GM21367 (cell line): ENCODE results near the gene AFDN.

Experiments used
- ATAC-seq: cut with Tn5 transposase; IDR thresholded peaks from one replicate; pipeline ENCODE4 v1.9.1; 2021; ENCODE audit not compliant: unreplicated experiment

Gene AFDN, protein sequence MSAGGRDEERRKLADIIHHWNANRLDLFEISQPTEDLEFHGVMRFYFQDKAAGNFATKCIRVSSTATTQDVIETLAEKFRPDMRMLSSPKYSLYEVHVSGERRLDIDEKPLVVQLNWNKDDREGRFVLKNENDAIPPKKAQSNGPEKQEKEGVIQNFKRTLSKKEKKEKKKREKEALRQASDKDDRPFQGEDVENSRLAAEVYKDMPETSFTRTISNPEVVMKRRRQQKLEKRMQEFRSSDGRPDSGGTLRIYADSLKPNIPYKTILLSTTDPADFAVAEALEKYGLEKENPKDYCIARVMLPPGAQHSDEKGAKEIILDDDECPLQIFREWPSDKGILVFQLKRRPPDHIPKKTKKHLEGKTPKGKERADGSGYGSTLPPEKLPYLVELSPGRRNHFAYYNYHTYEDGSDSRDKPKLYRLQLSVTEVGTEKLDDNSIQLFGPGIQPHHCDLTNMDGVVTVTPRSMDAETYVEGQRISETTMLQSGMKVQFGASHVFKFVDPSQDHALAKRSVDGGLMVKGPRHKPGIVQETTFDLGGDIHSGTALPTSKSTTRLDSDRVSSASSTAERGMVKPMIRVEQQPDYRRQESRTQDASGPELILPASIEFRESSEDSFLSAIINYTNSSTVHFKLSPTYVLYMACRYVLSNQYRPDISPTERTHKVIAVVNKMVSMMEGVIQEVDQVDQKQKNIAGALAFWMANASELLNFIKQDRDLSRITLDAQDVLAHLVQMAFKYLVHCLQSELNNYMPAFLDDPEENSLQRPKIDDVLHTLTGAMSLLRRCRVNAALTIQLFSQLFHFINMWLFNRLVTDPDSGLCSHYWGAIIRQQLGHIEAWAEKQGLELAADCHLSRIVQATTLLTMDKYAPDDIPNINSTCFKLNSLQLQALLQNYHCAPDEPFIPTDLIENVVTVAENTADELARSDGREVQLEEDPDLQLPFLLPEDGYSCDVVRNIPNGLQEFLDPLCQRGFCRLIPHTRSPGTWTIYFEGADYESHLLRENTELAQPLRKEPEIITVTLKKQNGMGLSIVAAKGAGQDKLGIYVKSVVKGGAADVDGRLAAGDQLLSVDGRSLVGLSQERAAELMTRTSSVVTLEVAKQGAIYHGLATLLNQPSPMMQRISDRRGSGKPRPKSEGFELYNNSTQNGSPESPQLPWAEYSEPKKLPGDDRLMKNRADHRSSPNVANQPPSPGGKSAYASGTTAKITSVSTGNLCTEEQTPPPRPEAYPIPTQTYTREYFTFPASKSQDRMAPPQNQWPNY (N-terminal part only)

DNA sequence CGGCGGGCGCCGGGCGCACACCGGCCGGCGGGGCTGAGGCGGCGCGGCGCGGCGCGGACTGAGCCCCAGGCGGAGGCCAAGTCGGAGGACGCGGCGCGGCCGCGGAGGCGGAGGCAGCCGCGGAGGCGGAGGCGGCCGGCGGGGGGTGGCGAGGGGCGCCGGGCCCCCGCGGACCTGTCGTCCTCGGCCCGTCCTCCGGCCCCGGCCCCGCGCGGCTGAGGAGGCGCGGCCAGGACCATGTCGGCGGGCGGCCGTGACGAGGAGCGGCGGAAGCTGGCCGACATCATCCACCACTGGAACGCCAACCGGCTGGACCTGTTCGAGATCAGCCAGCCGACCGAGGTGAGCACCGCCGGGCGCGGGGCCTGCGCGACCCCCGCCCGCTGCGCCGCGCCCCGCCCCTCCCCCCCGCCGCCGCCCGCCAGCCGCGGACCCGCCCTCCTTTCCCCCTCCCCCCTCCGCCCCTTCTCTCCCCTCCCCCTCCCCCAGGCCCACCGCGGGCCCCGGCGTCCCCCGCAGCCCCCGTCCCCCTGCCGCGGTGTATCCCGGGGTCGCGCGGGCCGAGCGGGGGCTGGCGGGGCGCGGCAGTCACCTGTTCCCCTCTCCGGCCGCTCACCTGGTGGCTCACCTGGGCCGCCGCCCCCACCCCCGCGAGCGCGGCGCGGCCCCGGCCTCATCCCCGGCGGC lies at the start of gene AFDN:
Gene AFDN (plus strand): TSS at position 16 of the 687 bp plus-strand sequence. CDS start 222 bp downstream, at position 238.
- ATAC-seq: peak; percentile 42

GRCh38 chr6:167778497-167779128 lies 48.1 kb upstream of the AFDN start:
- ATAC-seq: no peak

- ATAC-seq: no peak
Measured at GRCh38 chr6:167779129-167779992, 47.4 kb upstream of the AFDN start.

GRCh38 chr6:167779993-167780655 lies 46.6 kb upstream of the AFDN start:
- no peak for ATAC-seq

- ATAC-seq: no peak
Measured at GRCh38 chr6:167781066-167781767, 45.5 kb upstream of the AFDN start.

DNA sequence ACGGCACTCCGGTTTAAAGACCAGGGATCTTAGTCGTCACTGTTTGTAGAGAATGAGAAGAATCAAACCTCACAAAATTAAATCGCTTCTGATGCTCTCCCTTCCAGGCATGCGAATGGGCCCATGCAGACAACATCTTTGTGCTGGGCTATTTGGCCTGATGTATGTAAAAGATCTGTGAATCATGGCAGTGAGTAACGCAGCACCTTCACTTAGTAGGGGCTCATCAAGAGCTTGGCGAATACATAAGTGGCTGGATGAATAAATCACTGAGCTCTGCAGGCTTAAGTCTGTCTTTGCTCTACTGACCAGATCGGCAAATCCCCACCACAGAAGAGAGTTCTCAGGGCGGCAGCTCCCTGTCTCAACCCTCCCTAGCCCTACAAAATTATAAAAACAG lies 44.8 kb upstream of the AFDN start:
- no peak for ATAC-seq

- ATAC-seq: no peak
Measured at GRCh38 chr6:167782698-167783517, 43.8 kb upstream of the AFDN start.

- ATAC-seq: no peak
Measured at GRCh38 chr6:167786853-167787675, 39.6 kb upstream of the AFDN start.

DNA sequence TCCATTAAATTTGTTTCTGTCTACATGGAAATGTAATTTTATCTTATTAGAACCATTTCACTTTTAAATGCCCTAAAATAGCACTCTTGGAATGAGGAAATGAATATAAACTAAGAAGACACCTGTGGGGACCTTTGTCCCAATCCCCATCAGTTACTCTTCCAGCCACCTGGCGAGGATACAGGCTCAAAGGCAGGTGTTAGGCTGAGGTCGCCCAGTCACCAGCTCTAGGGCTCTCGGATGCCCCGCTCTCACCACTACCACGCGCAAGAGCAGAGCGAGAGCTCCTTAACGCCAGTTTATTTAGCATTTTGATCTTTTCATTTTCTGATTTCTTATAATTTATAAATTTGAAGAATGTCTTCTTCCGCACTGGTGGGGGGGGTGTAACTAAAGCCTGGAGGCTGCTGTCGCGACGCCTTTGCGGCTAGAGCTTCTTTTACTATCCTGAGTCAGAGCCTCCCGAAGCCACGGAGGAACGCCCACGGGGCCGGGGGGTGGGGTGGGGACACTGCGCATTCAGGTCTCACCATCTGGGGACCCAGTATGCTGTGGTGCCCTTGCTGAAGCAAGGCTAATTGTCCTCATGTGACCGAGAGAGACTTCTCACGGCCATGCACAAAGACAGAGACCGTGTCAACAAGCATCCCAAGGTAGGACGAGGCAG lies 38.7 kb upstream of the AFDN start:
- no peak for ATAC-seq

GRCh38 chr6:167788563-167788903 lies 38.2 kb upstream of the AFDN start:
- ATAC-seq: no peak

DNA sequence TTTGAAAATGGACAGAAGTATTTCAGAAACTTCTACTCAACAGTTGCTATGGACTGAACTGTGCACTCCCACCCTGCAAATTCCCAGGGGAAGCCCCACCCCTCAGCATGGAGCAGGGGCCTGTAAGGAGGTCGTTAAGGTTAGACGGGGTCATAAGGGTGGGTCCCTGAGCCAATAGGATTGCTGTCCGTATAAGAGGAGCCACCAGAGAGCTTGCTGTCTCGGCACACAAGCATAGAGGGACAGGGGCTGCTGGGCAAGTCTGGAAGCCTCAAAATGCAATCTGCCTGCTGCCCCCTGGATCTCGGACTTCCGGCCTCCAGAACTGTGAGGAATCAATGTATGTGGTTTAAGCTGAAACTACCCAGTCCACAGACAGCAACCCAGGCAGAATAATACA lies 37.4 kb upstream of the AFDN start:
- ATAC-seq: no peak

DNA sequence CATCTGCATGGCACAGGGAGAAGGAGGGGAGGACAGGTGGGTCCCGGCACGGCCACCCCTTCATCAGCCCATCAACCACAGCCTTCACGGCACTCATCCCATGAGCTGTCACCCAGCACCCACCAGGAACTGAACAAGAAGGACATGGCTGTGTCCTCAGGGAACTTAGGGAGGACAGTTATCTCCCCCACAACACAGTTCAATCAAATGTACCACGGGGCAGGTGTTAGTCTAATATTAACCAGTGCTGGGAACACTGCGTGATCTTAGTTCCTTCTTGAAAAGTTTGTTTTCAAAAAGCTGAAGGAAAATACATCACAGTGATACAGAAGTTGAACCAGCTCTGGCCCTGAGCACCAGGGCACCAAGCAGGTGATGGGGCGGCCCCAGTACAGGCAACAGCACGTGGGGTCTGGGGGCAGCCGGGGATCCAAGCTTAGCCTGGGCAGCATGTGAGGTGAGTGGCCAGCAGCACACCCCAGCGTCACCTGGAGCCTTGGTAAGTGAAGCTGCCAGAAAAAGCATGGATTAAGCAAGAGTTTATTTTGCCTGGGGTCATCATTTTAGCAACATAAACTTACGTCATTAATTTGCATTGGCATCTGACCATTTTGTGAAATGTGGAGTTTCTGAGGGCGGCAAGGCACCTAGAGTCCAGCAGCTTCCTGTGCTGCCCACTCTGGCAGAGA lies 35.5 kb upstream of the AFDN start:
- no peak for ATAC-seq

GRCh38 chr6:167791780-167792478 lies 34.8 kb upstream of the AFDN start:
- ATAC-seq: no peak

DNA sequence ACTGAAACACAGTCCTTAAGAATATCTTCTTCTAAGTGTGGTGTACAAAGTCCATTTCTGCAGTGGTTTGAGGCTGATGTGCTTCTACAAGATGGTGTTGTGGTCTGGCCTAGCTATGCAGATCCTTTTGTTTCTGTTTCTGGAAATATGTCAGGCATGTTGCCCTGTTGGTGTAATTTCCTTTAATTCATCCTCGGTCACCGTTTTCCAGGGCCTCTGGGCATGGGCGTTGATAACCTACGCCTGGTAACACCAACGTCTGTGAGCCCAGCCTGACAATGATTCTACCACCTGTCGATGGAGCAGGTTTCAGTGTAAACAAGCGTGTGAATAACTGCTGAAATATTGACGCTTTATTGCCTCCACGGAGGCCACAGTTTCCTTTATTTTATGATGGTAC lies 33.3 kb upstream of the AFDN start:
- no peak for ATAC-seq
